ENCODE data around the gene NOTCH1. TPM values are rescaled to one million over a fixed set of nuclear protein-coding genes. Genes with fewer than 3 reads are reported as not detected.

The NOTCH1 gene
- total and polyA plus RNA-seq, 2 of the 4 experiments (the other 2 are of a cell fraction): 1.8 to 6.0 TPM

- TF ChIP-seq POLR2A (IDR thresholded peaks at IDR 0.05; ENCODE audit: low read depth, low read length) (no peak), RFX5 (IDR thresholded peaks at IDR 0.05; ENCODE audit: low read depth, low read length) (no peak), CHD1 (IDR thresholded peaks at IDR 0.05; ENCODE audit: low read depth, low read length) (no peak), CEBPB (IDR thresholded peaks at IDR 0.05; ENCODE audit: low read depth, low read length) (no peak), ELK1 (IDR thresholded peaks at IDR 0.05; ENCODE audit: borderline replicate concordance, low read depth, low read length) (no peak), RCOR1 (IDR thresholded peaks at IDR 0.05; ENCODE audit: insufficient replicate concordance, low read length) (no peak), NFE2L2 (IDR thresholded peaks at IDR 0.05; ENCODE audit: low read depth, low read length) (no peak), MAFK (IDR thresholded peaks at IDR 0.05; ENCODE audit: low read depth, low read length) (no peak), SMC3 (IDR thresholded peaks at IDR 0.05; ENCODE audit: low read depth, low read length) (no peak), USF2 (IDR thresholded peaks at IDR 0.05; ENCODE audit: low read depth, low read length) (no peak), CTCF (conservative IDR thresholded peaks at IDR 0.05; ENCODE audit: low read depth, low read length) (no peak), MAZ (IDR thresholded peaks at IDR 0.05; ENCODE audit: borderline replicate concordance, low read depth, low read length) (no peak), FOS (IDR thresholded peaks at IDR 0.05; ENCODE audit: low read depth, low read length) (no peak), RAD21 (IDR thresholded peaks at IDR 0.05; ENCODE audit: low read length) (no peak), MXI1 (IDR thresholded peaks at IDR 0.05; ENCODE audit: borderline replicate concordance, low read depth, low read length) (no peak), BHLHE40 (IDR thresholded peaks at IDR 0.05; ENCODE audit: low read depth, low read length) (no peak)
- H3K4ac ChIP-seq (ENCODE audit: low read depth, low read length): no peak overlapping the region
- H3K27me3 ChIP-seq (ENCODE audit: control insufficient read depth, insufficient read depth, low read length): no peaks in the 10 kb centered on the region
- H3K4me1 ChIP-seq (ENCODE audit: control insufficient read depth, insufficient read depth, low read length): no peaks in the 10 kb centered on the region
- WGBS, 2 experiments (ENCODE audit: extremely low coverage in 2 of 2, insufficient read length in 1 of 2): 97% methylated on average over 15 of the region's 37 CpGs; no CpG with 5 or more reads in 1 of the 2 experiments
- no peaks in the 10 kb centered on the region for H3K9me1 ChIP-seq (ENCODE audit: insufficient read depth, low read length)
- H2BK5ac ChIP-seq (ENCODE audit: low read depth, low read length, poor library complexity, severe bottlenecking): no peak overlapping the region
- H4K20me1 ChIP-seq (ENCODE audit: insufficient read depth, low read length): no peaks in the 10 kb centered on the region
- in situ Hi-C loops (cut with MboI; ENCODE audit: low sequenced_read_pairs) (no loop called here), intact Hi-C loops (cut with micrococcal nuclease) (no loop called here), dilution Hi-C loops (cut with HindIII; ENCODE audit: low sequenced_read_pairs, unreplicated experiment) (no loop called here)
- ChIA-PET CTCF (no interaction called here), POLR2A (ENCODE audit: unreplicated experiment) (no interaction called here)
- no TSS peak for BruUV-seq (replicated peaks)
- peaks cover 0 to 5% of the 10 kb centered on the region in 2 experiments; a peak in 1 of 4 replicates for H3K79me1 ChIP-seq (ENCODE audit: low read depth in 1 of 2, low read length in 2 of 2)
- H4K8ac ChIP-seq (ENCODE audit: low read depth in 2 of 2, low read length in 2 of 2): no peak overlapping the region
- no peak overlapping the region for H3K18ac ChIP-seq (ENCODE audit: low read depth, low read length)
- H2BK20ac ChIP-seq (ENCODE audit: low read depth, low read length): no peak overlapping the region
- no peak overlapping the region for H3K56ac ChIP-seq (ENCODE audit: extremely low read depth, insufficient read depth, low read length)
- ATAC-seq (ENCODE audit: low read depth): no peak
- H4K91ac ChIP-seq (ENCODE audit: insufficient read depth, low read depth, low read length): no peak overlapping the region
- no peaks in the 10 kb centered on the region for H3K9me3 ChIP-seq (ENCODE audit: control insufficient read depth, insufficient read depth, low read length)
- no peak overlapping the region for H2BK15ac ChIP-seq (ENCODE audit: low read depth, low read length)
- H3K9ac ChIP-seq (ENCODE audit: low read depth, low read length): no peak overlapping the region
- H2AK9ac ChIP-seq (replicated peaks; ENCODE audit: low read depth, low read length, poor library complexity): no peak overlapping the region
- no peak overlapping the region for H3K23ac ChIP-seq (ENCODE audit: low read depth, low read length)
- H3K4me2 ChIP-seq (ENCODE audit: low read depth, low read length): no peak overlapping the region
- no peak overlapping the region for H4K5ac ChIP-seq (ENCODE audit: low read depth, low read length)
- H2AFZ ChIP-seq (replicated peaks; ENCODE audit: low read length, poor library complexity): no peak overlapping the region
- no peak overlapping the region for H2AK5ac ChIP-seq (ENCODE audit: low read depth, low read length)
- DNase-seq: no peak
- H3K36me3 ChIP-seq (ENCODE audit: control insufficient read depth, insufficient read depth, low read length): peaks cover 61% of the 10 kb centered on the region
- H2BK120ac ChIP-seq (ENCODE audit: low read depth, low read length): no peak overlapping the region
- H3K14ac ChIP-seq (replicated peaks; ENCODE audit: low read depth, low read length): no peak overlapping the region
- H3K4me3 ChIP-seq (ENCODE audit: insufficient read depth, low read depth, low read length): no peak overlapping the region
- H3K27ac ChIP-seq (ENCODE audit: insufficient read depth, low read length): no peak overlapping the region
These were observed 28.7 kb downstream of the NOTCH1 start for GRCh38 chr9:136517012-136517743.

Measured in IMR-90 (cell line).